Brain pericyte (primary cell): ENCODE results near the gene EPB41L3.
"Not testable (repeated sequence)": the region's sequence is repeated elsewhere in the genome, so short reads cannot be mapped to it uniquely, and the experiment has no call there.

Source experiments
- DNase-seq: peaks from one replicate; pipeline ENCODE4 v3.0.0-alpha.2; 2012; ENCODE audit warnings: low read depth, low spot score

Gene EPB41L3

GRCh38 chr18:5532066-5532465, 11.7 kb downstream of the EPB41L3 start:
- DNase-seq, result no peak

GRCh38 chr18:5530629-5531178, 13.1 kb downstream of the EPB41L3 start:
- DNase-seq, result no peak

GRCh38 chr18:5529471-5529870, 14.3 kb downstream of the EPB41L3 start:
- no peak for DNase-seq

GRCh38 chr18:5527603-5528002, 16.2 kb downstream of the EPB41L3 start:
- peak; percentile 55 for DNase-seq

GRCh38 chr18:5524660-5525059, 19.1 kb downstream of the EPB41L3 start:
- no peak for DNase-seq

GRCh38 chr18:5521000-5521399, 22.8 kb downstream of the EPB41L3 start:
- no peak for DNase-seq

GRCh38 chr18:5520464-5520863, 23.3 kb downstream of the EPB41L3 start:
- DNase-seq, result no peak

GRCh38 chr18:5519448-5520298, 24.1 kb downstream of the EPB41L3 start:
- DNase-seq, result no peak

- no peak for DNase-seq
These were observed 24.9 kb downstream of the EPB41L3 start for GRCh38 chr18:5518899-5519371.

- no peak for DNase-seq
These were observed 25.5 kb downstream of the EPB41L3 start for GRCh38 chr18:5518179-5518770.

GRCh38 chr18:5516841-5517240, 27.0 kb downstream of the EPB41L3 start:
- no peak for DNase-seq

- no peak for DNase-seq
These were observed 28.6 kb downstream of the EPB41L3 start for GRCh38 chr18:5515011-5515784.

- DNase-seq, result no peak
These were observed 29.9 kb downstream of the EPB41L3 start for GRCh38 chr18:5513947-5514346.

- no peak for DNase-seq
These were observed 31.6 kb downstream of the EPB41L3 start for GRCh38 chr18:5512176-5512575.

GRCh38 chr18:5511541-5511940, 32.3 kb downstream of the EPB41L3 start:
- not testable (repeated sequence) for DNase-seq

GRCh38 chr18:5510135-5510846, 33.5 kb downstream of the EPB41L3 start:
- no peak for DNase-seq

- no peak for DNase-seq
These were observed 35.0 kb downstream of the EPB41L3 start for GRCh38 chr18:5508821-5509220.

- DNase-seq, result no peak
These were observed 36.0 kb downstream of the EPB41L3 start for GRCh38 chr18:5507756-5508155.

GRCh38 chr18:5506174-5506573, 37.6 kb downstream of the EPB41L3 start:
- DNase-seq, result no peak

- no peak for DNase-seq
These were observed 40.1 kb downstream of the EPB41L3 start for GRCh38 chr18:5503740-5504139.
